NCI-H226 (cell line): ENCODE data around the gene AK3.
"Not testable (repeated sequence)": the region's sequence is repeated elsewhere in the genome, so short reads cannot be mapped to it uniquely, and the experiment has no call there.

Experiments used
- DNase-seq: peaks from one replicate; pipeline ENCODE4 v3.0.0-alpha.2; 2015

Gene AK3

DNA sequence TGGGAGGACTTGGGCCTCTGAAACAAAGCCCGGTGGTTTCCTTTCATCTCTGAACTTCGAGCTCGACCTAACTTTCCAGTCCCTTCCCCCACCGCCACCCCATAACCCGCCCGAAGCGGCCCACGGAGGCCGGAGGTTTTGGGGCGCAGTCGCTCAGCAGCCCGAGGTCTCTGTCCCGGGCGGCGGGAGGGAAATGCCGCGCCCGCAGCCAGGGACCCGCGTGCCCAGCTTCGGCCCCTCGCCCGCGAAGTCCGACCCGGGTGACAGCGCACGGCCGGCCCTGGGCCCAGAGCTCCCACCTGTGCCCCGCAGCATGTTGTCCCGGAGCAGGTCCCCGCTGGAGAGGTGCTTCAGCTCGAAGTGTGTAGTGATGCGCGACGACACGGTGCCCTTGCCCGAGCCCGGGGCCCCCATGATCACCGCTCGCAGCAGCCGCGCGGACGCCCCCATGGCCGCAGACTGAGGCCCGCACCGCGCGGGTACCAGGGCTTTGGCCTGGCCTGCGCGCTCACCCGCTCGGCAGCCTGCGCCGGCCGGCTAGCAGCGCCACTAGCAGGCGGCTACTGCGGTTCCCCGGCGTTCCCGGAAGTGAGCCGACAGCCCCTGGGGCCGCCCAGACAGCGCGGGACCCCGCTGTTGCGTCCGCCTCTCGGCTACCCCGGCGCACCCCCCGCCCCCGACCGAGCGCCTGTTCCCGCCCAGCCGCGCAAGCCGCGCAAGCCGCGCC lies at the start of gene AK3:
AK3 (minus strand) TSS at position 565 of the 727 bp plus-strand sequence; CDS start at position 450, 115 bp downstream.
- DNase-seq, result peak; percentile 90

DNA sequence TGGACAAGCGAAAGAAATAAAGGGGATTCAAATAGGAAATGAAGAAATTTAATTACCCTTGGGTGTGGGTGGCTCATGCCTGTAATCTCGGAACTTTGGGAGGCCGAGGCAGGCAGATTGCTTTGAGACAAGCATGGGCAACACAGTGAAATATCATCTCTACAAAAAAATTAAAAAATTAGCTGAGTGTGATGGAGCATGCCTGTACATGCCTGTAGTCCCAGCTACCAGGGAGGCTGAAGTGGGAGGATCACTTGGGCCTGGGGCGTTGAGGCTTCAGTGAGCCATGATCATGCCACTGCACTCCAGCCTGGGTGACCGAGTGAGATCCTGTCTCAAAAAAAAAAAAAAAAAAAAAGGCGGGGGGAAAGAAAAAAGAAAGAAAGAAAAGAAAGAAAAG lies 47.7 kb upstream of the AK3 start:
- no peak for DNase-seq

DNA sequence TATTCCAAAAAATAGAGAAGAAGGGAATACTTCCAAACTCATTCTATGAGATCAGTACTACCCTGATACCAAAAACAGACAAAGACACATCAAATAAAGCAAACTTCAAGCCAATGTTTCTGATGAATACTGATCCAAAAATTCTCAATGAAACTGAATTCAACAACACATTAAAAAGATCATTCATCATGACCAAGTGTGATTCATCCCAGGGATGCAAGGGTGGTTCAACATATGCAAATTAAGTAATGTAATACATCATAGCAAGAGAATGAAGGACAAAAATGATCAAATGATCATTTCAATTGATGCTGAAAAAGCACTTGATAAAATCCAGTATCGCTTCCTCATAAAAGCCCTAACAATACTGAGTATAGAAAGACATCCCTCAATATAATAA lies 46.9 kb upstream of the AK3 start:
- no peak for DNase-seq

DNA sequence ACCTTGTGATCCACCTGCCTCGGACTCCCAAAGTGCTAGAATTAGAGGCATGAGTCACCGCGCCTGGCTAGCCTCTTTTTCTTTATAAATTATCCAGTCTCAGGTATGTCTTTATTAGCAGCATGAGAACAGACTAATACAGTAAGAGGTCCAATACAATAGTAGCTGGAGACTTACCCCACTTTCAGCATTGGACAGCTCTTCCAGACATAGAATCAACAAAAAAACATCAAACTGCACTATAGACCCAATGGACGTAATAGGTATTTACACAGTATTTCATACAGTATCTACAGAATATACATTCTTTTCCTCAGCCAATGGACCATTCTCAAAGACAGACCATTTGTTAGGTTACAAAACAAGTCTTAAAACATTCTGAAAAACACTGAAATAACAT lies 45.6 kb upstream of the AK3 start:
- DNase-seq, result no peak

DNA sequence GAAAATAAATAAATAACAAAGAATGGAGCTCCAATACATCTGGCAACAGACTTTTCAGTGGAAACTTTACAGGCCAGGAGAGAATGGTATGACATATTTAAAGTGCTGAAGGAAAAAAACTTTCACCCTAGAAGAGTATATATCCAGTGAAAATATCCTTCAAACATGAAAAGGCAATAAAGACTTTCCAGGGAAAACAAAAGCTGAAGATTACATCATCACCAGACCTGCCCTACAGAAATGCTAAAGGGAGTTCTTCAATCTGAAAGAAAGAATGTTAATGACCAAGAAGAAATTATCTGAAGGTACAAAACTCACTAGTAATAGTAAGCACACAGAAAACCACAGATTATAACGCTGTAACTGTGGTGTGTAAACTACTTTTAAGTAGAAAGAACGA lies 43.4 kb upstream of the AK3 start:
- DNase-seq, result no peak

DNA sequence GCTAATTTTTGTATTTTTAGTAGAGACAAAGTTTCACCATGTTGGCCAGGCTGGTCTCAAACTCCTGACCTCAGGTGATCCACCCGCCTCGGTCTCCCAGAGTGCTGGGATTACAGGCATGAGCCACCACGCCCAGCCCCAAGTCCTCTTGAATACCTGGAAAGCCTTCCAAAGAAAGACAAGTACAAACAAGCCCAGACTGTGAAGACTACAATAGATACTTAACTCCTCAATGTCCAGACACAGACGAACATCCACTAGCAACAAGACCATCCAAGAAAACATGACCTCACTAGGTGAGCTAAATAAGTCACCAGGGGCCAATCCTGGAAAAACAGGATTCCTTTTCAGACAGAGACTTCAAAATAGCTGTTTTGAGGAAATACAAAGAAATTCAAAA lies 42.2 kb upstream of the AK3 start:
- DNase-seq, result not testable (repeated sequence)

DNA sequence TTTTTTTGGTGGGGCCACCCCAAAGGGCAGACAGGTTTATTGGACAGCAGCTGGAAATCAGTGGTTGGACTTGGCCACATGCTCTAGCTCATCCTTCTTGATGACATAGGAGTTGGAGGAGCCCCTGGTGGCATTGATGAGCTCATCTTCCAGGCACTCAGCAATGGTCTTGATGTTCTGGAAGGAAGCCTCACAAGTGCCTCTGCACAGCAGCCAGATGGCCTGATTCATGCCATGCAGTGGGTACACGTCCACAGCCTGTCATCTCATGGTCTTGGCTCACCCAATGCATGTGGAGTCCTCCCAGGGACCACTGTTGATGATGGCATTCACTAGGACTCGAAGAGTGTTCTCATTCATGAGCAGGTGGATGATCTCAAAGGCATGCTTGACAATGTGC lies 40.4 kb upstream of the AK3 start:
- no peak for DNase-seq

DNA sequence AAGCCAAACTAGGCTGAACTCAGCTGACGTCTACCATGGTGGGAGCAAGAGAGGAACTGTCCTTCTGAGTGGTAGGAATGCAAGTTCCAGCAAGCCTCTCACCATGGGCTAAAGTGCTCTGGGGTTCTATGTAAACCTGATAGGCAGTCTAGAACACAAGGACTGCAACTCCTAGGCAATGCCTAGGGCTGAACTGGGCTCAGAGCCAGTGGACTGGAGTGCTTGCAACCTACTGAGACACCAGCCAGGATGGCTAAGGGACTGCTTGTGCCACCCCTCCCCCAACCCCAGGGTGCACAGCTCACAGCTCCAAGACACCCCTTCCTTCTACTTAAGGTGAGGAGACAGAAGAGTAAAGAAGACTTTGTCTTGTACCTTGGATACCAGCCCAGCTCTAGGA lies 39.6 kb upstream of the AK3 start:
- DNase-seq, result no peak

DNA sequence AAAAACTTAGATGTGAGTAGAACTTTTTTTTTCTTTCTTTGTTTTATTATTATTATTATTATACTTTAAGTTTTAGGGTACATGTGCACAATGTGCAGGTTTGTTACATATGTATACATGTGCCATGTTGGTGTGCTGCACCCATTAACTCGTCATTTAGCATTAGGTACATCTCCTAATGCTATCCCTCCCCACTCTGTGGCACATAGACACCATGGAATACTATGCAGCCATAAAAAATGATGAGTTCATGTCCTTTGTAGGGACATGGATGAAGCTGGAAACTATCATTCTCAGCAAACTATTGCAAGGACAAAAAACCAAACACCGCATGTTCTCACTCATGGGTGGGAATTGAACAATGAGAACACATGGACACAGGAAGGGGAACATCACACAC lies 34.0 kb upstream of the AK3 start:
- not testable (repeated sequence) for DNase-seq

DNA sequence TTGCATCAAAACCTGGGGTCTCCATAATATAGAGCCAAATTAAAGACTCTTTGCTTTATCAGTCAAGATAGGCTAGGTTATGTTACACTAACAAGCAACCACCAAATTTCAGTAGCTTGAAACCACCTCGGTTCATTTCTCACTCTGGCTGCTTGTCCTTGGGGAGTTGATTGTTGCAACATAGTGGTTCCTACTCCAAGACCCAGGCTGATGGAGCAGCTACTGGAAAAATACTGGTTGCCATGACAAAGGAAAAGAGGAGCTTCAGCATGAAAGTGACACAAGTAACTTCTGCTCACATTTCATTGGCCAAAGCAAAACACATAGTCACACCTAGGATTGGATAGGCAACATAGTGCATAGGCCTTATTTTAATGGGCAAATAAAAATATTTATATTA lies 33.2 kb upstream of the AK3 start:
- no peak for DNase-seq

DNA sequence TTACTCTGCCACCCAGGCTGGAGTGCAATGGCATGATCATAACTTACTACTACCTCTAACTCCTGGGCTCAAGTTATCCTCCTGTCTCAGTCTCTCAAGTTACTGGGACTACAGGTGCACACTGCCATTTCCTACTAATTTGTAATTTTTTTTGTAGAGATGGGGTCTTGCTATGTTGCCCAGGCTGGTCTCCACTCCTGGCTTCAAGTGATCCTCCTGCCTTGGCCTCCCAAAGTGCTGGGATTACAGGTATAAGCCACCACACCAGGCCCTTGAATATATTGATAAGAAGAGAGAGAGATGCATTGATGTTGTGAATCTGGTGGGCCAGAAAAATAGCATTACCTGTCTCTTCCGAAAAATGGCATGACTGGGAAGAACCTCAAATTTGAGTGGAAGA lies 30.8 kb upstream of the AK3 start:
- DNase-seq, result no peak

DNA sequence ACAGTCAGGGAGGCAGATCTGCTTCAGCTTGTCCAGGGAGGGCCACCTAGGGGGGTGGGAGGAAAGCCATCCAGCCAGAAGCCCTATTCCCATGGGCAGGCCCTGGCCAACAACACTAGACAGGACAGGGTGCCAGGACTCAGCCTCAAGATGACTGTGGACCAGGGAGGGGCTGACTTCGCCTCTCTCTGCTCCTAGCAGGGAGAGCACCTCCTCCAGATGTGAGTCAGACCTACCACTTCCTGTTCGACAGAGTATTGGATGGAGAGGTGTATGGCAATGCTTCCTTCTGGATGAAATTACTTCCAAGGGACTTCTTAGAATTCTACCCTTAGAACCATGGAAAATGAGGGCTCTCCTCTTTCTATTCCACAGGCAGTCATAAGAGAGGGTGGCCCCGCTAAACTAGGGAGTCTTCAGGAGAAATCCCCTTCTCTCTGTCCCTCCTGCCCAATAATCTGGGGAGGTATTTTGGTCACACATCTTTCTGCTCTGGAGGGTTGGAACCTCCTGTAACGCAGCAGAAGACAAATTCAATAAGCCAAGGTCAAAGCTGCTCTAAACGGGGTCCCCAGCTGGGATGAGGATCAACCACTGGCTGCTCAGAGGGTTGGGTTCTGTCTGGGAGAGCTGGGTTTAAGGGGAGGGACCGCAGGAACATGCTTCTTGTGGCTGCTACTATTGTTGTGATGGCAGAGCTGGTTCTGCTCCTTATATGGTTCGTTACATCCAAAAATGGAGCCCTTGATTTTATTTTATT lies 28.5 kb upstream of the AK3 start:
- DNase-seq, result peak; percentile 82

DNA sequence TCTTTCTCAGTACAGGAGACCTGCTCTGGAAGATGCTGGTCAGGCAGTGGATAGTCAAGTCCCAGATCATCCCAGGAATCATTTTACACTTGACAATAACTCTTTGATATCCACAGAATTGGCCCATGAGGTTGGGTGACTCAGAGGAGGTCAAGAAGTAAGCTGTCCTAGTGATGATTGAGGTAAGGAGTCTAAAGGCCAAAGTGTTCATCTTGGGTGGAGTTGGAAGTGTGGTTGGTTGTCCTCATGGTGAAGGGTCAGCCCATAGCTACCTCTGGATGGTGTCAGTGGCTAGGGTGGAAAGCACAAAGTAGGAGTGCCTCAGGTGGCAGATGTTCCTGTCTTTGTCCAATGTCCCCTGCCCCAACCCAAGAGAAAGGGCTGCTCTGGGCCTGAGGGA lies 27.7 kb upstream of the AK3 start:
- no peak for DNase-seq

DNA sequence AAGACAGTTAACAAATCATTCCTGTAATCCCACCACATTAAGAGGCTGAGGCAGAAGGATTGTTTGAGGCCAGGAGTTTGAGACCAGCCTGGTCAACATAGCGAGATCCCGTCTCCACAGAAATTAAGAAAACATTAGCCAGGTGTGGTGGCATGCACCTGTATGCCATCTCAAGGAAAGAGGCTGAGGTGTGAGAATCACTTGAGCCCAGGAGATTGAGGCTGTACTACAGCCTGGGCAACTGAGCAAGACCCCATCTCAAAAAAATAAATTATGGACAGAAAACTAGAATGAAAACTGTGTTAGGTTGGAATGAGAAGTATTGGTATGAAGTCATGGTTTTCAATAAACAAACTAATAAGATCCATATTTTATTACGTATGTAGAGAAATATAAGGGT lies 23.0 kb upstream of the AK3 start:
- DNase-seq, result no peak

DNA sequence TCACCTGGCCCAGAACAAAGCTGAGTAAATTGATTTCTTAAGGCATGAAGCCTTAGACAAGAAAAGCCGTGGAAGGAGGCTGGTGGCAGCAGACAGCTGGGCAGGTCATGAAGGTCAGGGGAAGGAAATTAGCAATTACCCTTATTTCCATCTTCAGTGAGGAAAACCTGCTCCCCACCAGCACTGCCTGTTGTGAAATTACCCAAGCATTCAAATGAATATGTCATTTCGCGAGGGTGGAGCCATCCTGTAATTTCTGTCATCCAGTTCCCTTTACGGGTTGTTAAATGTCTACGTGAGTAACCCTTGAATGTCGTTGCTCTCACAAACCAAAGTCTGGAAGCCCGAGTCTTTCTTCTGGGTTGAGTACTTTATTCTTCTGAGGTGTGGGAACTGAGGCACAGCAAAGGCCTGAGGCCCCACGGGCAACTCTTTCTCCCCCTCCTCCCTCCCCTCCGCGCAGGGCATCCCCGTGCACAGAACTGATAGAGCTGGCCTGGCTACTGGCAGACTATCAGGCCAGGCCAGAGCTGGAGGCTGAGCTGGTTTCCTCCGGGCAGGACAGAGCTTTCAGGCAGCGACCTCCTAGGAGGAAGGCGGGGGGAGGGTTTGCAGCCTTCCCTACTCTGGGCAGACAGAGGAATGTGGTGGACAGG lies 22.0 kb upstream of the AK3 start:
- no peak for DNase-seq

DNA sequence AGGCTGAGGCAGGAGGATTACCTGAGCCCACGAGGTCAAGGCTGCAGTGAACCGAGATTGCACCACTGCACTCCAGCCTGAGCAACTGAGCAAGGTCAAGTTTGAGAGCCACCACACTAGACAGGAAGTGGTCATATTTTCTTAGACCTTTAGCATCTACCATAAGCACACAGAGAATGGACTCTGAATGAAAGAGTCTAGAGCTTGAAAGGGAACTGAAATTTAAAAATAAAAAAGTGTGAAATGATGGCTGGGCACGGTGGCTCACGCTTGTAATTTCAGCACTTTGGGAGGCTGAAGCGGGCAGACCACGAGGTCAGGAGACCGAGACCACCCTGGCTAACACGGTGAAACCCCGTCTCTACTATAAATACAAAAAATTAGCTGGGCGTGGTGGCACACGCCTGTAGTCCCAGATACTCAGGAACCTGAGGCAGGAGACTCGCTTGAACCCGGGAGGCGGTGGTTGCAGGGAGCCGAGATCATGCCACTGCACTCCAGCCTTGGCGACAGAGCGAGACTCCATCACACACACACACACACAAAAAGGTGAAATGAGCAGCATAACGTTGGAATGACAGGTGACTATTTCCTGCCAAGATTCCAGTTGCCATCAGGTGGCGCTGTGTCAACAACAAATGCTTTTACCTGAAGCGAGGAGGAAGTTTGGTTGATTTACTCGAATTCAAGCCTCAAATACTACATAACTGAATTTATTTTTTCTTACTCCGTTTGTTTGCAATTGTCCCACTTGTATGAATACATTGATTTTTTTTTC lies 21.3 kb upstream of the AK3 start:
- peak; percentile 33 for DNase-seq

DNA sequence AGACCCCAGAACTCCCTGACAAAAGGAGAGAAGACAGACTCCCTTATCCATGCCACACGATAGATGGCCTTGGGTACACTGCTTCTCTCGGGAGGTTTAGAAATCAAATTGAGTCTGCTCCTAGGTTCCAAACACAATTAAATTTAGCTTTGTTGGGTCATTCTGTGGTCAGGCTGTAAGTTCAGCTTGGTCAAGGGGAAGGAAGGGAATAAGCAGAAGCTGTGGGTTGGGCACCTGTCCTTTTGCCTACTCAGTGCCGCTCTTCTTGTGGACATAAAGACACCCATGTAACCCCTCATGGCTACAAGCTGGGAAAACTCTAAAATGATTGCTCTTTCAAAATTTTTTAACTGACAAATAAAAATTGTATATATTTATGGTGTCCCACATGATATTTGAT lies 19.1 kb upstream of the AK3 start:
- no peak for DNase-seq

DNA sequence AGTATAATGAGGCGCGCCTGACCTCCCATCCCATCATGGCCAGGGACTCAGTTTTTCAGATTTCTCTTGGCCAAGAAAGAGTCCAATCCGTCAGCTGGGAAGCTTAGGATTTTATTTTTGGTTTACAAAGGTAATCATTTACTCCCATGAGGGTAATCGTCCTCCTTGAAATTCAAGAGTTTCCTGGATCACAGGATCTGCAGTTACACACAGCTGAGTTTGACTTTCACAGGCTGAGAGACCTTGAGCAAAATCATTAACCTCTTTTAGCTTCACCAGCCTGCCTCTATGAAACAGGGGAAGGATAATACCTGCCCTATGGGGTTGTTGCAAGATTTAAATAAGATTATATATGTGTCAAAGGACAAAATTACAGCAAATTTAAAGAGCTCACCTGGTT lies 15.4 kb upstream of the AK3 start:
- DNase-seq, result no peak

DNA sequence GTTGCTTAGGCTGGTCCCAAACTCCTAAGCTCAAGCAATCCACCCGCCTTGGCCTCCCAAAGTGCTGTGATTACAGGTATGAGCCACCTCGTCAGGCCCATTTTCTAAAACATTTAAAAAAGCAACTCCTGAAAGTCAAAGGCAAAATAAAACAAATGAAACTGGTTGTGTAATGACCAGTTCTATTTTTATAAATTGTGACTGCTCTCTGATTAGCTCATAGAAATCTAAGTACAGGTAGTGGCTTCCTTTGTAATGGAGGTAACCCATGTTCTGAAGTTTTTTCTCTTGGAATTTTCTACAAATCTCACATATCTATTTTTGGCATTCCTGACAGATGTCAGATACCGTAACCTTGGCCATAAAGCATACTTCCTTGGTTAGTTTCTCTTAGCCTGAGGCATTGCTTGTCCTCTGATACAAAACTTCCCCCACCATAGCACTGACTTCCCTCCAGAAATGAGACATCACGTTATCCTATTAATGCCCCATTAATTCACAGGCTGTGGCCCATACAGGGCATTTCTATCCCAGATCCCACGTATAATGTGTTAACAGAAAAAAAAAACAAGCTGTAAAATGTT lies 14.1 kb upstream of the AK3 start:
- DNase-seq, result peak; percentile 58

DNA sequence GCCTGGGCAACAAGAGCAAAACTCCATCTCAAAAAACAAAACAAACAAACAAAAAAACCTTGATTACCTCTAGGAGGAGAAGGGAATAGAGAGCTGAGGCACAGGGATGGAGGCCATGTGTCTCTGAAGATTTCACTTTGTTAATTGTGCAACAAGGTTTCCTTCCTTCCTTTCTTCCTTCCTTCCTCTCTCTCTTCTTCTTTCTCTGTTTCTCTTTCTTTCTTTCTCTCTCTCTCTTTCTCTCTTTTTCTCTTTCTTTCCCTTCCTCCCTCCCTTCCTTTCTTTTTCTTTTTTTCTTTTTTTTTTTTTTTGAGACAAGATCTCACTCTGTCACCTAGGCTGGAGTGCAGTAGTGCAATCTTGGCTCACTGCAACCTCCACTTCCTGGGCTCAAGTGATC lies 13.5 kb upstream of the AK3 start:
- DNase-seq, result not testable (repeated sequence)

DNA sequence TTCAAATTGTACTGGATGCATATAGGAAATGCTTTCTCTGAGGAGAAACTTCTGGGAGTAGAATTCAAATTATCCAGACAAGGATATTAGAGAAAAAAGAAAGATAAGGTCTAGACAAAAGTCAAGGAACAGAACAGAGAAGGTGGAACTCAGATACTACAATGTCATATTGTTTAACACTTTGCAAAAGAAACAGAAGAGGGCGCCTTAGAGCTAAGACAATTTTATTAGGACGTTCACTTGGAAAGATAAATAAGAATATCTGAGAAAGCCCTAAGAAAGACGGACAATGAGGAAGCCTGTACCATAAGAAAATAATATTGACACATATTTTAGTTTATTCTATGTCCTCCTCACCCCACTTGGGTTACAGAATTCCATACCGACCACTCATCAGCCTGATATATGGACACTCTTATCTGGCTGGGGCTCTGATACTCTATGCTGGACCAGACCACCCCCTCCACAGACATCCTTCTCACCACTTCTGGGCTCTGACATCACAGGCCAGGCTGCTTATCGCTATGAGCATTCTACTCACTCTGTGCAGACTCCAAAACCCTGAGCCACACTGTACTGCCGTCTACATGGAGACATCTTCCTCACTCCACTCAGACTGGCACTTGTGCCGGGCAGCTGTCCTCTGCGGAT lies 9.1 kb upstream of the AK3 start:
- peak; percentile 71 for DNase-seq

DNA sequence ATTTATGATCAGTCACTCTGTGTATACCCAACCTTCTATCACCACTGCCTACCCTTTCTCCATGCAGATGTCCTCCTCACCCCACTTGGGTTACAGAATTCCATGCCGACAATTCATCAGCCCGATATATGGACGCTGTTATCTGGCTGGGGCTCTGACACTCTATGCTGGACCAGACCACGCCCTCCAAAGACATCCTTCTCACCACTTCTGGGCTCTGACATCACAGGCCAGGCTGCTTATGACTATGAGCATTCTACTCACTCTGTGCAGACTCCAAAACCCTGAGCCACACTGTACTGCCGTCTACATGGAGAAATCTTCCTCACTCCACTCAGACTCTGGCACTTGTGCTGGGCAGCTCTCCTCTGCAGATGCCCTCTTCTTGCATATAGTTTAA lies 7.6 kb upstream of the AK3 start:
- DNase-seq, result peak; percentile 55
